ENCODE data around the gene CD2BP2. TPM values are rescaled to one million over a fixed set of nuclear protein-coding genes. Genes with fewer than 3 reads are reported as not detected.
A peak's percentile ranks its signal among the peaks of the same experiment; 100 is the strongest.
"Not testable (repeated sequence)": the region's sequence is repeated elsewhere in the genome, so short reads cannot be mapped to it uniquely, and the experiment has no call there.

CD2BP2 gene
- total RNA-seq, 1 donor from 2014 or later, result 29.8 TPM

- Histone ChIP-seq H3K4me3 (peak overlapping the region; percentile 83), H3K27me3 (ENCODE audit: low read depth) (no peaks in the 10 kb centered on the region), H3K27ac (replicated peaks) (peak overlapping the region; percentile 98), H3K9me3 (replicated peaks) (no peaks in the 10 kb centered on the region), H3K36me3 (no peaks in the 10 kb centered on the region), H3K4me1 (peaks cover 16% of the 10 kb centered on the region)
- TF ChIP-seq CTCF (IDR thresholded peaks at IDR 0.05; ENCODE audit: borderline replicate concordance), result no peak
- intact Hi-C loops (cut with micrococcal nuclease), result no loop called here
- no peak for DNase-seq
Measured at GRCh38 chr16:30335598-30336474, 19.3 kb downstream of the CD2BP2 start.

GRCh38 chr16:30335028-30335597, 20.0 kb downstream of the CD2BP2 start:
- Histone ChIP-seq H3K27ac (replicated peaks) (peak overlapping the region; percentile 98), H3K4me3 (peak overlapping the region; percentile 83), H3K4me1 (peaks cover 16% of the 10 kb centered on the region)
- DNase-seq, result peak; percentile 90
- intact Hi-C loops (cut with micrococcal nuclease); H3K27me3 ChIP-seq (ENCODE audit: low read depth); H3K9me3 ChIP-seq (replicated peaks); H3K36me3 ChIP-seq: not testable (repeated sequence)

- intact Hi-C loops (cut with micrococcal nuclease); H3K9me3 ChIP-seq (replicated peaks); H3K27me3 ChIP-seq (ENCODE audit: low read depth); H3K36me3 ChIP-seq: not testable (repeated sequence)
- H3K27ac ChIP-seq (replicated peaks), result peak overlapping the region; percentile 98
- peaks cover 16% of the 10 kb centered on the region for H3K4me1 ChIP-seq
- H3K4me3 ChIP-seq, result peak overlapping the region; percentile 83
- peak; percentile 84 for DNase-seq
Measured at GRCh38 chr16:30334473-30334989, 20.6 kb downstream of the CD2BP2 start.

GRCh38 chr16:30324220-30324619, 30.9 kb downstream of the CD2BP2 start:
- H3K36me3 ChIP-seq; H3K27me3 ChIP-seq (ENCODE audit: low read depth); H3K4me3 ChIP-seq; H3K27ac ChIP-seq (replicated peaks); H3K9me3 ChIP-seq (replicated peaks); intact Hi-C loops (cut with micrococcal nuclease); H3K4me1 ChIP-seq; DNase-seq: not testable (repeated sequence)

DNA sequence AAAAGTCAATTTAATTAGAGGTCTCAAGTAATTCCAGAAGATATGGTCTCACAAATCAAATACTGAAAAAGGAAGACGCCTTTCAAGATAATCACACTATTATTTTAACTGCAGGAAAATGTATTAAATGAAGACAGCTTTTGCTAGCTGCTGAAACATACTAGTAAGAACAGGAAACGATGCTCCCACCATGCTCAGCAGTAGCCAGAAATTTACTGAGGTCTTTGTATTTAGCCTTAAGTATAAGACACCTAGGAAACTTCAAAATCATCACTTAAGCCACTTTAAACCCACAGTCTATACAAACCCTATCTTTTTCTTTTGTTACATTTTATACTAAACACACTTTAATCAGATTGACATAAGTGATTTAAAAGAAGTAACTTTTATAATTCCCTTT, 36.5 kb downstream of the CD2BP2 start:
- DNase-seq; H3K27me3 ChIP-seq (ENCODE audit: low read depth); H3K36me3 ChIP-seq; H3K9me3 ChIP-seq (replicated peaks); H3K27ac ChIP-seq (replicated peaks); H3K4me3 ChIP-seq; intact Hi-C loops (cut with micrococcal nuclease): not testable (repeated sequence)
- H3K4me1 ChIP-seq, result peaks cover 25% of the 10 kb centered on the region

GRCh38 chr16:30310937-30311336, 44.2 kb downstream of the CD2BP2 start:
- H3K4me1 ChIP-seq, result peaks cover 14% of the 10 kb centered on the region
- H3K9me3 ChIP-seq (replicated peaks); intact Hi-C loops (cut with micrococcal nuclease); DNase-seq; H3K4me3 ChIP-seq; H3K36me3 ChIP-seq; H3K27ac ChIP-seq (replicated peaks); H3K27me3 ChIP-seq (ENCODE audit: low read depth): not testable (repeated sequence)

DNA sequence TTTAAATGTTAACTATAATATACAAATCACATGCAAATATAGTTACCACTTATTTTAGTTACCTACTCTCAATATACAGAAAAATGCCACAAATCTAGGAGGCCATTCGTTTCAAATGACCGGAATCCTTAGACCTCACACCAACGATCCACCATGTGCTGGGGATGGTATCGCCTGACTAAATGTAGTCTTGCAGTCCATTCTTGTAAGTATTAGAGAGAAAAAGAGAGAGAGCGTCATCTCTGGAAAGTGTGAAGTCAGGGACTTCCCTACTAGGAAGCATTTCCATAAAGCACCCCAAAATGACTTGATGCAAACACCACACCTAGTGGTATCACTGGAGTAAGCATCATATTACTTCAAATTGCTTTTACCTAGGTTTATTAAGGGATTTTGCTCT, 45.9 kb downstream of the CD2BP2 start:
- intact Hi-C loops (cut with micrococcal nuclease); H3K9me3 ChIP-seq (replicated peaks); H3K4me3 ChIP-seq; DNase-seq; H3K27me3 ChIP-seq (ENCODE audit: low read depth); H3K36me3 ChIP-seq: not testable (repeated sequence)
- Histone ChIP-seq H3K4me1 (peaks cover 14% of the 10 kb centered on the region), H3K27ac (replicated peaks) (peak overlapping the region; percentile 8)

Other genes starting within 250 kb of the CD2BP2 start
- 2.3 TPM for gene GDPD3, start 241.8 kb downstream of the CD2BP2 start, total RNA-seq
- 47.6 TPM for gene MAPK3, start 232.1 kb downstream of the CD2BP2 start, total RNA-seq
- 7.7 TPM for gene CORO1A, start 171.7 kb downstream of the CD2BP2 start, total RNA-seq
- gene BOLA2B, start 161.6 kb downstream of the CD2BP2 start, total RNA-seq, result 54.6 TPM
- 7.5 TPM for gene SLX1A, start 161.4 kb downstream of the CD2BP2 start, total RNA-seq
- gene SULT1A3, start 156.1 kb downstream of the CD2BP2 start, total RNA-seq, result 9.9 TPM
- gene NPIPB13, start 106.8 kb downstream of the CD2BP2 start, total RNA-seq, result 2.0 TPM
- 23.3 TPM for gene TBC1D10B, start 15.2 kb upstream of the CD2BP2 start, total RNA-seq
- gene MYL11, start 19.5 kb upstream of the CD2BP2 start, total RNA-seq, result not detected
- 1.3 TPM for gene SEPTIN1, start 27.3 kb upstream of the CD2BP2 start, total RNA-seq
- 5.0 TPM for gene ZNF48, start 40.1 kb upstream of the CD2BP2 start, total RNA-seq
- 8.1 TPM for gene ZNF771, start 52.3 kb upstream of the CD2BP2 start, total RNA-seq
- gene DCTPP1, start 74.7 kb upstream of the CD2BP2 start, total RNA-seq, result 31.9 TPM
- gene SEPHS2, start 90.6 kb upstream of the CD2BP2 start, total RNA-seq, result 29.8 TPM
- 2.4 TPM for gene ITGAL, start 117.4 kb upstream of the CD2BP2 start, total RNA-seq
- gene ZNF768, start 171.3 kb upstream of the CD2BP2 start, total RNA-seq, result 61.1 TPM
- gene ZNF747, start 179.6 kb upstream of the CD2BP2 start, total RNA-seq, result 8.9 TPM
- 8.9 TPM for gene ZNF764, start 203.1 kb upstream of the CD2BP2 start, total RNA-seq
- 10.8 TPM for gene ZNF688, start 216.4 kb upstream of the CD2BP2 start, total RNA-seq
- 7.1 TPM for gene ZNF785, start 230.4 kb upstream of the CD2BP2 start, total RNA-seq

Data from left ventricle myocardium inferior (tissue), 1 donor.